Spleen (tissue), 11 donors: ENCODE data around the gene FPGS. TPM values are rescaled to one million over a fixed set of nuclear protein-coding genes. Genes with fewer than 3 reads are reported as not detected.

Source experiments
- DNase-seq: peaks from one replicate; pipeline ENCODE4 v3.0.0-alpha.2; 2020
- H3K27ac ChIP-seq, 8 donors: fragments of 200-600 bp; sonication (generic) in 7 of 8; 1 replicate in 4 of 8; 2 replicates in 4 of 8; pipeline versions ENCODE4 v1.5.0 to v1.8.0; 2016 to 2021; ENCODE audit warnings: inconsistent platforms in 4 of 8, mild to moderate bottlenecking in 4 of 8, moderate library complexity in 1 of 8
- H3K27me3 ChIP-seq, 7 donors: fragments of 200-600 bp; sonication (generic) in 6 of 7; replicated peaks in 1 of 7; 1 replicate in 4 of 7; 2 replicates in 3 of 7; pipeline versions ENCODE4 v1.5.0 to v1.8.0; 2016 to 2021; ENCODE audit warnings: inconsistent platforms in 3 of 7, mild to moderate bottlenecking in 1 of 7
- H3K36me3 ChIP-seq, 6 donors: fragments of 200-600 bp; sonication (generic) in 5 of 6; 1 replicate in 4 of 6; 2 replicates in 2 of 6; pipeline versions ENCODE4 v1.5.0 to v1.8.0; 2016 to 2021; ENCODE audit warnings: inconsistent platforms in 2 of 6
- H3K4me1 ChIP-seq, 6 donors: fragments of 200-600 bp; sonication (generic) in 5 of 6; 1 replicate in 3 of 6; 2 replicates in 3 of 6; pipeline versions ENCODE4 v1.5.0 to v1.8.0; 2016 to 2021; ENCODE audit warnings: inconsistent platforms in 3 of 6
- H3K4me3 ChIP-seq, 8 donors: fragments of 200-600 bp; sonication (generic) in 7 of 8; 1 replicate in 4 of 8; 2 replicates in 4 of 8; pipeline versions ENCODE4 v1.5.0 to v1.8.0; 2016 to 2021; ENCODE audit warnings: inconsistent platforms in 4 of 8, mild to moderate bottlenecking in 4 of 8, moderate library complexity in 2 of 8
- H3K9me3 ChIP-seq, 8 donors: fragments of 200-600 bp; sonication (generic) in 7 of 8; 1 replicate in 4 of 8; 2 replicates in 4 of 8; pipeline versions ENCODE4 v1.5.0 to v1.8.0; 2016 to 2021; ENCODE audit warnings: inconsistent platforms in 4 of 8
- CTCF ChIP-seq, 11 experiments: fragments of 200-600 bp in 7 of 11; fragments of 450-650 bp in 4 of 11; sonication (generic) in 4 of 11; IDR thresholded peaks in 8 of 11; conservative IDR thresholded peaks in 3 of 11; 1 replicate in 7 of 11; 2 replicates in 4 of 11; pipeline versions ENCODE4 v1.4.0 to v1.8.0; 2016 to 2021; ENCODE audit warnings: antibody characterized with exemption in 11 of 11, inconsistent platforms in 4 of 11, mild to moderate bottlenecking in 1 of 11
- POLR2A ChIP-seq, 3 donors: fragments of 450-650 bp; IDR thresholded peaks; one replicate each; pipeline ENCODE4 v1.5.1; 2017; ENCODE audit warnings: antibody characterized with exemption in 3 of 3, mild to moderate bottlenecking in 1 of 3
- POLR2AphosphoS5 ChIP-seq, 3 donors: sonication (generic); formaldehyde crosslinking; IDR thresholded peaks; one replicate each; pipeline ENCODE4 v1.5.1; 2017; ENCODE audit warnings: antibody characterized with exemption in 3 of 3
- WGBS, 5 donors: extraction: QIAGEN DNeasy Blood & Tissue Kit in 3 of 5; methylation state at CpG; one replicate each; pipeline versions ENCODE4 v1.1.5 to v1.1.7; 2013 to 2018; 5-methylcytosine and 5-hydroxymethylcytosine counted together
- intact Hi-C: fragments of 100-400 bp; cut with DNase I; formaldehyde crosslinking; loops from one replicate; pipeline ENCODE4 v1.15.0; 2023; ENCODE audit warnings: low total_unique reads
- polyA plus RNA-seq, 3 donors: library from polyadenylated mRNA; stranded (reverse); fragments of 200-250 nt; gene quantifications; one replicate each; pipeline ENCODE4 v1.2.1, GENCODE V29; 2013
- total RNA-seq, 7 donors: library from RNA; depleted of rRNA in 3 of 7; stranded (reverse); fragments of >200 nt in 3 of 7; fragmentation: NEBNext Ultra II Directional in 4 of 7; extraction: Animal tissue kit (Norgen Biotek cat#: 25700) in 4 of 7; gene quantifications; one replicate each; pipeline versions ENCODE4 v1.1.0 to v1.2.1, GENCODE V29; 2016 to 2021
- donor health status: healthy with polysubstance abuse.
- donor health status: DM: no; HTN: no; CAD: no; lungs with moderate emphysema.
- donor health status: DM: no; HTN: no; CAD: no.
- donor health status: Bipolar disorder and iron deficiency.
- donor health status: healthy.
- donor health status: DM: no; HTN: no; CAD: no.
- donor health status: DM: yes; HTN: yes; CAD: no.

Gene FPGS
- total and polyA plus RNA-seq, 10 donors, result 33.3 to 94.6 (median 66.4) TPM

- no peaks in the 10 kb centered on the region for H3K27me3 ChIP-seq
- H3K36me3 ChIP-seq, result peaks cover 0 to 57% (median 10%) of the 10 kb centered on the region in 6 donors
- 40 to 68% (median 59%) methylated on average over 4 of the region's 4 CpGs for whole genome bisulfite sequencing, 5 donors
- H3K4me3 ChIP-seq, result no peak overlapping the region
- H3K27ac ChIP-seq, result peak overlapping the region; percentile 6 to 87 (median 80)
- intact Hi-C loops, result no loop called here
- H3K9me3 ChIP-seq, result no peaks in the 10 kb centered on the region
- TF ChIP-seq CTCF (IDR thresholded peaks at IDR 0.05 in 8 of 11, conservative IDR thresholded peaks at IDR 0.05 in 3 of 11) (no peak), POLR2AphosphoS5 (IDR thresholded peaks at IDR 0.05) (no peak), POLR2A (IDR thresholded peaks at IDR 0.05) (no peak)
- H3K4me1 ChIP-seq, result peaks cover 46 to 100% (median 90%) of the 10 kb centered on the region in 6 donors
- DNase-seq, result no peak
Observed at GRCh38 chr9:127837346-127837745, 34.7 kb downstream of the FPGS start.

- intact Hi-C loops, result no loop called here
Observed at GRCh38 chr9:127838375-127839078, 35.8 kb downstream of the FPGS start.

GRCh38 chr9:127841087-127841835, 38.6 kb downstream of the FPGS start:
- no peak for TF ChIP-seq POLR2AphosphoS5 (IDR thresholded peaks at IDR 0.05)
- TF ChIP-seq POLR2A (IDR thresholded peaks at IDR 0.05), result no peak
- TF ChIP-seq CTCF (IDR thresholded peaks at IDR 0.05 in 8 of 11, conservative IDR thresholded peaks at IDR 0.05 in 3 of 11), result no peak
- Histone ChIP-seq H3K4me1 (peaks cover 44 to 98% (median 82%) of the 10 kb centered on the region in 6 donors), H3K4me3 (no peak overlapping the region), H3K27me3 (no peaks in the 10 kb centered on the region), H3K27ac (peak overlapping the region in 6 of 8 donors; percentile 41 to 87 (median 84)), H3K36me3 (peaks cover 0 to 51% (median 12%) of the 10 kb centered on the region in 6 donors), H3K9me3 (no peaks in the 10 kb centered on the region)
- intact Hi-C loops, result no loop called here
- 79 to 87% (median 82%) methylated on average over 15 of the region's 15 CpGs for WGBS, 5 donors
- no peak for DNase-seq

More at GRCh38 chr9:127838375-127839078, 35.8 kb downstream of the FPGS start:
- peak overlapping the region; percentile 4 to 87 (median 79) for H3K27ac ChIP-seq
- H3K4me3 ChIP-seq, result peak overlapping the region in 1 of 8 donors; percentile 21
- H3K9me3 ChIP-seq, result no peaks in the 10 kb centered on the region
- DNase-seq, result peak; percentile 87
- H3K36me3 ChIP-seq, result peaks cover 0 to 59% (median 12%) of the 10 kb centered on the region in 6 donors
- WGBS, 5 donors, result 25 to 36% (median 32%) methylated on average over 11 to 18 of the region's 18 CpGs
- H3K27me3 ChIP-seq, result no peaks in the 10 kb centered on the region
- TF ChIP-seq POLR2A (IDR thresholded peaks at IDR 0.05) (no peak), POLR2AphosphoS5 (IDR thresholded peaks at IDR 0.05) (peak; percentile 85 to 94 (median 87)), CTCF (IDR thresholded peaks at IDR 0.05 in 8 of 11, conservative IDR thresholded peaks at IDR 0.05 in 3 of 11) (peak in 1 of 11 experiments; percentile 11)
- H3K4me1 ChIP-seq, result peaks cover 46 to 99% (median 89%) of the 10 kb centered on the region in 6 donors
